Naive thymus-derived CD4-positive, alpha-beta T cell (primary cell): ENCODE results near the gene AIRE. TPM values are rescaled to one million over a fixed set of nuclear protein-coding genes. Genes with fewer than 3 reads are reported as not detected.
A peak's percentile ranks its signal among the peaks of the same experiment; 100 is the strongest.
"Not testable (repeated sequence)": the region's sequence is repeated elsewhere in the genome, so short reads cannot be mapped to it uniquely, and the experiment has no call there.

ENCODE experiments used
- ATAC-seq: fragments of 150-1000 bp; cut with Tn5 transposase; 2 replicates; pipeline ENCODE4 v1.10.0; 2021; ENCODE audit warnings: mild to moderate bottlenecking, moderate library complexity
- CTCF ChIA-PET: fragments of 350-600 bp; sonication (Branson Sonifier 250); formaldehyde crosslinking; loops from one replicate; lab custom pipeline; 2021; ENCODE audit warnings: antibody characterized with exemption; lab: Charles Lee
- POLR2A ChIA-PET: fragments of 350-600 bp; sonication (Branson Sonifier 250); formaldehyde crosslinking; loops from one replicate; lab custom pipeline; 2021; ENCODE audit warnings: antibody characterized with exemption, inconsistent platforms; lab: Charles Lee
- DNase-seq, 9 donors: peaks; one replicate each; pipeline versions ENCODE4 v3.0.0 to v3.0.0-alpha.2; 2020 to 2022; ENCODE audit warnings: mixed read lengths in 1 of 9
- H3K27ac ChIP-seq: one replicate; pipeline ENCODE4 v1.7.0; 2013; ENCODE audit warnings: mild to moderate bottlenecking, low read depth, low read length, moderate library complexity
- H3K27me3 ChIP-seq, 2 donors: one replicate each; pipeline ENCODE4 v1.7.0; 2013; ENCODE audit warnings: low read length in 2 of 2, mild to moderate bottlenecking in 2 of 2, moderate library complexity in 2 of 2; ENCODE audit not compliant: control insufficient read depth in 2 of 2, insufficient read depth in 2 of 2
- H3K36me3 ChIP-seq, 3 experiments: 1 replicate in 2 of 3; 2 replicates in 1 of 3; pipeline ENCODE4 v1.7.0; 2013; ENCODE audit warnings: low read length in 3 of 3, mild to moderate bottlenecking in 3 of 3, moderate library complexity in 1 of 3; ENCODE audit not compliant: insufficient read depth in 3 of 3, control insufficient read depth in 2 of 3
- H3K4me1 ChIP-seq, 2 donors: one replicate each; pipeline ENCODE4 v1.7.0; 2013; ENCODE audit warnings: low read length in 2 of 2, mild to moderate bottlenecking in 2 of 2, moderate library complexity in 1 of 2; ENCODE audit not compliant: control insufficient read depth in 2 of 2, insufficient read depth in 2 of 2
- H3K4me3 ChIP-seq: 2 replicates; pipeline ENCODE4 v1.7.0; 2013; ENCODE audit warnings: mild to moderate bottlenecking, low read length
- H3K9me3 ChIP-seq, 3 experiments: 1 replicate in 2 of 3; 2 replicates in 1 of 3; pipeline ENCODE4 v1.7.0; 2013; ENCODE audit warnings: low read length in 3 of 3; ENCODE audit not compliant: control insufficient read depth in 2 of 3
- H3K27ac Mint-ChIP-seq, 9 donors: one replicate each; pipeline ENCODE4 v1.8.0; 2020 to 2022; ENCODE audit warnings: mixed read lengths in 9 of 9, mild to moderate bottlenecking in 8 of 9, moderate library complexity in 5 of 9, inconsistent platforms in 2 of 9
- H3K27me3 Mint-ChIP-seq, 5 donors: one replicate each; pipeline ENCODE4 v1.8.0; 2021 to 2022; ENCODE audit warnings: mixed read lengths in 5 of 5, mild to moderate bottlenecking in 1 of 5
- H3K36me3 Mint-ChIP-seq, 5 donors: one replicate each; pipeline ENCODE4 v1.8.0; 2020 to 2022; ENCODE audit warnings: mixed read lengths in 5 of 5, mild to moderate bottlenecking in 3 of 5, inconsistent platforms in 1 of 5
- H3K4me1 Mint-ChIP-seq, 7 donors: one replicate each; pipeline ENCODE4 v1.8.0; 2020 to 2022; ENCODE audit warnings: mixed read lengths in 7 of 7, mild to moderate bottlenecking in 3 of 7, inconsistent platforms in 1 of 7
- H3K4me3 Mint-ChIP-seq, 10 donors: one replicate each; pipeline ENCODE4 v1.8.0; 2020 to 2022; ENCODE audit warnings: mild to moderate bottlenecking in 10 of 10, mixed read lengths in 10 of 10, moderate library complexity in 6 of 10, inconsistent platforms in 2 of 10
- H3K9me3 Mint-ChIP-seq, 11 donors: one replicate each; pipeline ENCODE4 v1.8.0; 2020 to 2022; ENCODE audit warnings: mixed read lengths in 11 of 11, mild to moderate bottlenecking in 4 of 11, inconsistent platforms in 1 of 11, moderate library complexity in 1 of 11
- intact Hi-C, 2 donors: fragments of 100-400 bp; cut with micrococcal nuclease; formaldehyde crosslinking; loops; one replicate each; pipeline ENCODE4 v1.15.1; 2023
- polyA plus RNA-seq, 2 donors: library from polyadenylated mRNA; unstranded; fragments of 300-500 nt; fragmentation: Illumina TruSeq; gene quantifications; one replicate each; pipeline ENCODE4 v1.2.3, GENCODE V29; 2021
- total RNA-seq, 6 experiments: library from RNA in 5 of 6; stranded (reverse) in 5 of 6; gene quantifications; 1 replicate in 5 of 6; 2 replicates in 1 of 6; pipeline ENCODE4 v1.2.3 and lab custom pipeline; 2021 to 2026

AIRE gene
- total and polyA plus RNA-seq, 7 experiments from 2014 or later, result 0.14 to 2.6 (median 0.32) TPM; not detected in 4

GRCh38 chr21:44249204-44250037 is 36.3 kb upstream of the AIRE start:
- DNase-seq, H3K36me3 Mint-ChIP-seq, H3K36me3 ChIP-seq, H3K4me3 Mint-ChIP-seq, H3K9me3 ChIP-seq, intact Hi-C loops, POLR2A ChIA-PET, H3K4me1 Mint-ChIP-seq, H3K4me1 ChIP-seq, H3K27me3 ChIP-seq, H3K4me3 ChIP-seq, H3K9me3 Mint-ChIP-seq, ATAC-seq, H3K27me3 Mint-ChIP-seq, H3K27ac Mint-ChIP-seq, H3K27ac ChIP-seq, CTCF ChIA-PET: not testable (repeated sequence)

GRCh38 chr21:44253832-44254710 is 31.6 kb upstream of the AIRE start:
- no peak for ATAC-seq

GRCh38 chr21:44255511-44255981 is 30.1 kb upstream of the AIRE start:
- H3K27ac Mint-ChIP-seq, result no peak overlapping the region
- ATAC-seq (no peak), DNase-seq (no peak)
- peaks cover 0 to 14% (median 0%) of the 10 kb centered on the region in 5 donors for H3K27me3 Mint-ChIP-seq
- Histone ChIP-seq H3K27me3 (no peaks in the 10 kb centered on the region), H3K4me1 (no peaks in the 10 kb centered on the region), H3K9me3 (no peaks in the 10 kb centered on the region), H3K4me3 (no peak overlapping the region), H3K36me3 (no peaks in the 10 kb centered on the region), H3K27ac (no peak overlapping the region)
- no peak overlapping the region for H3K4me3 Mint-ChIP-seq
- CTCF ChIA-PET, result no interaction called here
- intact Hi-C loops, result no loop called here
- peaks cover 0 to 1% (median 0%) of the 10 kb centered on the region in 11 donors for H3K9me3 Mint-ChIP-seq
- no peaks in the 10 kb centered on the region for H3K36me3 Mint-ChIP-seq
- POLR2A ChIA-PET, result no interaction called here
- peaks cover 0 to 3% (median 0%) of the 10 kb centered on the region in 7 donors for H3K4me1 Mint-ChIP-seq

More at GRCh38 chr21:44253832-44254710, 31.6 kb upstream of the AIRE start:
- no peaks in the 10 kb centered on the region for H3K9me3 ChIP-seq
- H3K36me3 ChIP-seq, result no peaks in the 10 kb centered on the region
- H3K27ac ChIP-seq, result no peak overlapping the region
- H3K4me1 Mint-ChIP-seq, result peaks cover 0 to 3% (median 0%) of the 10 kb centered on the region in 7 donors
- H3K4me3 ChIP-seq, result no peak overlapping the region
- intact Hi-C loops, result no loop called here
- no peak overlapping the region for H3K27ac Mint-ChIP-seq
- ChIA-PET POLR2A (no interaction called here), CTCF (no interaction called here)
- no peaks in the 10 kb centered on the region for H3K27me3 ChIP-seq
- H3K27me3 Mint-ChIP-seq, result peaks cover 0 to 8% (median 0%) of the 10 kb centered on the region in 5 donors
- no peak for DNase-seq
- H3K9me3 Mint-ChIP-seq, result no peaks in the 10 kb centered on the region
- no peak overlapping the region for H3K4me3 Mint-ChIP-seq
- no peaks in the 10 kb centered on the region for H3K36me3 Mint-ChIP-seq
- H3K4me1 ChIP-seq, result no peaks in the 10 kb centered on the region

- no peaks in the 10 kb centered on the region for H3K27me3 ChIP-seq
- Mint-ChIP-seq H3K4me1 (peaks cover 0 to 3% (median 0%) of the 10 kb centered on the region in 7 donors), H3K27me3 (peaks cover 0 to 14% (median 0%) of the 10 kb centered on the region in 5 donors), H3K4me3 (no peak overlapping the region), H3K36me3 (no peaks in the 10 kb centered on the region), H3K27ac (peak overlapping the region in 1 of 9 donors; percentile 49), H3K9me3 (peaks cover 0 to 1% (median 0%) of the 10 kb centered on the region in 11 donors)
- ATAC-seq (no peak), DNase-seq (no peak)
- CTCF ChIA-PET, result interaction anchor here (0.6 to 0.8 kb wide), 2 partner anchors 340 to 590 kb away, joined by 3 read pairs; no protein-coding TSS in a partner anchor
- H3K27ac ChIP-seq, result no peak overlapping the region
- POLR2A ChIA-PET, result no interaction called here
- H3K4me1 ChIP-seq, result no peaks in the 10 kb centered on the region
- no peaks in the 10 kb centered on the region for H3K36me3 ChIP-seq
- no peak overlapping the region for H3K4me3 ChIP-seq
- intact Hi-C loops, result no loop called here
- no peaks in the 10 kb centered on the region for H3K9me3 ChIP-seq
Measured at GRCh38 chr21:44258056-44258725, 27.5 kb upstream of the AIRE start.

GRCh38 chr21:44259082-44259705 is 26.5 kb upstream of the AIRE start:
- H3K4me3 ChIP-seq, result no peak overlapping the region
- Mint-ChIP-seq H3K36me3 (no peaks in the 10 kb centered on the region), H3K4me1 (peaks cover 0 to 3% (median 0%) of the 10 kb centered on the region in 7 donors), H3K27me3 (peaks cover 0 to 9% (median 0%) of the 10 kb centered on the region in 5 donors), H3K27ac (peak overlapping the region in 2 of 9 donors; percentile 21 to 41), H3K4me3 (no peak overlapping the region), H3K9me3 (peaks cover 0 to 1% (median 0%) of the 10 kb centered on the region in 11 donors)
- CTCF ChIA-PET, result interaction anchor here (0.8 kb wide), 1 partner anchor 341 kb away, joined by 3 read pairs; no protein-coding TSS in a partner anchor
- H3K9me3 ChIP-seq, result no peaks in the 10 kb centered on the region
- no peaks in the 10 kb centered on the region for H3K27me3 ChIP-seq
- POLR2A ChIA-PET, result no interaction called here
- no peaks in the 10 kb centered on the region for H3K36me3 ChIP-seq
- no peak for DNase-seq
- no peak overlapping the region for H3K27ac ChIP-seq
- ATAC-seq, result no peak
- intact Hi-C loops, result no loop called here
- H3K4me1 ChIP-seq, result no peaks in the 10 kb centered on the region

GRCh38 chr21:44260066-44260465 is 25.6 kb upstream of the AIRE start:
- peaks cover 0 to 7% (median 0%) of the 10 kb centered on the region in 5 donors for H3K27me3 Mint-ChIP-seq
- H3K27ac Mint-ChIP-seq, result no peak overlapping the region
- no peaks in the 10 kb centered on the region for H3K4me1 Mint-ChIP-seq
- ChIA-PET POLR2A (no interaction called here), CTCF (no interaction called here)
- Histone ChIP-seq H3K36me3 (no peaks in the 10 kb centered on the region), H3K27me3 (no peaks in the 10 kb centered on the region), H3K4me1 (no peaks in the 10 kb centered on the region), H3K9me3 (no peaks in the 10 kb centered on the region), H3K4me3 (no peak overlapping the region), H3K27ac (no peak overlapping the region)
- H3K4me3 Mint-ChIP-seq, result no peak overlapping the region
- ATAC-seq (no peak), DNase-seq (no peak)
- intact Hi-C loops, result no loop called here
- H3K9me3 Mint-ChIP-seq, result peaks cover 0 to 1% (median 0%) of the 10 kb centered on the region in 11 donors
- no peaks in the 10 kb centered on the region for H3K36me3 Mint-ChIP-seq
